Transverse colon (tissue), 4 donors: Measurements from ENCODE around the gene CBY2. TPM values are rescaled to one million over a fixed set of nuclear protein-coding genes. Genes with fewer than 3 reads are reported as not detected.

ENCODE experiments used
- DNase-seq: peaks from one replicate; pipeline ENCODE4 v3.0.0-alpha.2; 2019
- H3K27ac ChIP-seq, 4 donors: fragments of 200-600 bp; sonication (generic); 2 replicates each; pipeline ENCODE4 v1.5.1; 2016 to 2018; ENCODE audit warnings: inconsistent platforms in 4 of 4
- H3K27me3 ChIP-seq: fragments of 200-600 bp; sonication (generic); 2 replicates; pipeline ENCODE4 v1.5.1; 2017; ENCODE audit warnings: inconsistent platforms
- H3K36me3 ChIP-seq, 4 donors: fragments of 200-600 bp; sonication (generic); 2 replicates each; pipeline ENCODE4 v1.5.1; 2017 to 2019; ENCODE audit warnings: inconsistent platforms in 4 of 4
- H3K4me1 ChIP-seq, 4 donors: fragments of 200-600 bp; sonication (generic); 2 replicates each; pipeline ENCODE4 v1.5.1; 2017 to 2020; ENCODE audit warnings: inconsistent platforms in 4 of 4
- H3K4me3 ChIP-seq, 4 donors: fragments of 200-600 bp; sonication (generic); 1 replicate in 1 of 4; 2 replicates in 3 of 4; pipeline versions ENCODE4 v1.5.1 to v1.6.1; 2017 to 2019; ENCODE audit warnings: inconsistent platforms in 4 of 4
- H3K9me3 ChIP-seq, 2 donors: fragments of 200-600 bp; sonication (generic); 2 replicates each; pipeline ENCODE4 v1.5.1; 2017 to 2019; ENCODE audit warnings: inconsistent platforms in 2 of 2
- CTCF ChIP-seq, 5 experiments: fragments of 200-600 bp in 3 of 5; fragments of 450-650 bp in 2 of 5; sonication (generic) in 3 of 5; IDR thresholded peaks; 1 replicate in 2 of 5; 2 replicates in 3 of 5; pipeline ENCODE4 v1.5.1; 2016 to 2017; ENCODE audit warnings: antibody characterized with exemption in 5 of 5, inconsistent platforms in 3 of 5, mild to moderate bottlenecking in 2 of 5, moderate library complexity in 1 of 5
- EP300 ChIP-seq: sonication (generic); formaldehyde crosslinking; IDR thresholded peaks from one replicate; pipeline ENCODE4 v1.6.1; 2017; ENCODE audit warnings: antibody characterized with exemption, low read depth
- POLR2A ChIP-seq: fragments of 450-650 bp; IDR thresholded peaks from one replicate; pipeline ENCODE4 v1.6.1; 2016; ENCODE audit warnings: antibody characterized with exemption, mild to moderate bottlenecking, moderate library complexity
- POLR2AphosphoS5 ChIP-seq, 3 donors: sonication (generic); formaldehyde crosslinking; IDR thresholded peaks; one replicate each; pipeline ENCODE4 v1.6.1; 2016; ENCODE audit warnings: antibody characterized with exemption in 3 of 3
- WGBS, 2 donors: methylation state at CpG; one replicate each; pipeline ENCODE4 v1.1.5; 2018; ENCODE audit warnings: low coverage in 1 of 2; 5-methylcytosine and 5-hydroxymethylcytosine counted together
- in situ Hi-C, 4 donors: fragments of 200-750 bp; cut with MboI; loops; one replicate each; pipeline versions ENCODE4 v1.15.0 to v1.15.1; 2017; ENCODE audit warnings: low sequenced_read_pairs in 3 of 4, low pct_ligation_motif_present in 1 of 4, low pct_unique_long_range_greater_than_20kb in 1 of 4
- intact Hi-C: fragments of 100-400 bp; cut with DNase I; formaldehyde crosslinking; loops from one replicate; pipeline ENCODE4 v1.15.1; 2023; ENCODE audit warnings: low total_unique reads
- total RNA-seq, 4 donors: library from RNA; depleted of rRNA; stranded (reverse); fragments of >200 nt; gene quantifications; one replicate each; pipeline ENCODE4 v1.1.0, GENCODE V29; 2016

Gene CBY2
- total RNA-seq, 4 donors from 2014 or later: not detected

DNA sequence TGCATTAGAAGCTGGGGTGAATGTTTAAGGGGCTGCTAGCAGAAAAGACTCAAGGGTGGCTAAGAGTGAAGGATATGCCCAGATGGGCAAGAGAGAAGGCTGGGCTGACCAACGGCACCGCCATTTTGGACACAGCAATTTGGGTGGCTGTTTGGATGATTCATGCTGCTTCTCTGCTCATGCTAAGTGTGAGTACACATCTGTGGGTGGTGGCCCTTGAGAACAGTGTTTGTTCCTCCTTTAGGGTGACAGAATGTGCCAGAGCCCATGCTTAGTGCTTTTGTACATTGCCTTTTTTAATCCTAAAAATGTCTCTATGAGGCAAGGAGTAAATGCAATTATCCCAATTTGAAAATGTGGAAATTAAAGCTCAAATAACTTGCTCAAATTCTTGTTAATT is 9.8 kb downstream of the CBY2 start:
- no peaks in the 10 kb centered on the region for H3K4me1 ChIP-seq
- no peak overlapping the region for H3K27ac ChIP-seq
- H3K36me3 ChIP-seq: no peaks in the 10 kb centered on the region
- in situ Hi-C loops (no loop called here), intact Hi-C loops (no loop called here)
- no peak for TF ChIP-seq POLR2A
- TF ChIP-seq POLR2AphosphoS5 (IDR thresholded peaks at IDR 0.05): no peak
- no peak for TF ChIP-seq CTCF (IDR thresholded peaks at IDR 0.05)
- TF ChIP-seq EP300: no peak
- H3K27me3 ChIP-seq: no peaks in the 10 kb centered on the region
- no peak for DNase-seq
- no peaks in the 10 kb centered on the region for H3K9me3 ChIP-seq
- 86 to 88% methylated on average over 2 of the region's 2 CpGs for WGBS, 2 donors
- no peak overlapping the region for H3K4me3 ChIP-seq

DNA sequence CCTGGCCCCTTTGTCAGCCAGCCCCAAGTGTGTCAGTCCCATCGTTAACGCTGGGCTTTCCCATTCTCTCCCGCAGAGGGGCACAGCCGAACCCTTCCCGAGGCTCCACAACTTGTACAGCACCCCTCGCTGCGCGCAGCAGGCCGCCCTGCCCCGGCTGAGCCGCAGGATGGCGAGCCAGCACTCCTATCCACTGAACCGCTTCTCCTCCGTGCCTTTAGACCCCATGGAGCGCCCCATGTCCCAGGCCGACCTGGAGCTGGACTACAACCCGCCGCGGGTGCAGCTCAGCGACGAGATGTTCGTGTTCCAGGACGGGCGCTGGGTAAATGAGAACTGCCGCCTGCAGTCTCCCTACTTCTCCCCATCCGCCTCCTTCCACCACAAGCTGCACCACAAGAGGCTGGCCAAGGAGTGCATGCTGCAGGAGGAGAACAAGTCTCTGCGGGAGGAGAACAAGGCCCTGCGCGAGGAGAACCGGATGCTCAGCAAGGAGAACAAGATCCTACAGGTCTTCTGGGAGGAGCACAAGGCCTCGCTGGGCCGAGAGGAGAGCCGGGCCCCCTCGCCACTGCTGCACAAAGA is 11.1 kb downstream of the CBY2 start:
- no peak overlapping the region for H3K27ac ChIP-seq
- H3K4me3 ChIP-seq: no peak overlapping the region
- no peaks in the 10 kb centered on the region for H3K4me1 ChIP-seq
- 96 to 100% methylated on average over 1 to 34 of the region's 34 CpGs for WGBS, 2 donors
- TF ChIP-seq CTCF (IDR thresholded peaks at IDR 0.05): no peak
- TF ChIP-seq POLR2AphosphoS5 (IDR thresholded peaks at IDR 0.05): no peak
- TF ChIP-seq EP300: no peak
- no peak for TF ChIP-seq POLR2A
- intact Hi-C loops: no loop called here
- H3K27me3 ChIP-seq: no peaks in the 10 kb centered on the region
- in situ Hi-C loops: no loop called here
- H3K36me3 ChIP-seq: no peaks in the 10 kb centered on the region
- no peaks in the 10 kb centered on the region for H3K9me3 ChIP-seq
- DNase-seq: no peak

GRCh38 chr13:45713721-45714120 is 11.6 kb downstream of the CBY2 start:
- no peaks in the 10 kb centered on the region for H3K9me3 ChIP-seq
- no peak for DNase-seq
- in situ Hi-C loops (no loop called here), intact Hi-C loops (no loop called here)
- no peaks in the 10 kb centered on the region for H3K27me3 ChIP-seq
- 92% methylated on average over 15 of the region's 28 CpGs; no CpG with 5 or more reads in 1 of the 2 donors for WGBS, 2 donors
- TF ChIP-seq POLR2AphosphoS5 (IDR thresholded peaks at IDR 0.05): no peak
- H3K4me3 ChIP-seq: no peak overlapping the region
- no peak overlapping the region for H3K27ac ChIP-seq
- no peaks in the 10 kb centered on the region for H3K36me3 ChIP-seq
- no peaks in the 10 kb centered on the region for H3K4me1 ChIP-seq

GRCh38 chr13:45714170-45714569 is 12.1 kb downstream of the CBY2 start:
- Histone ChIP-seq H3K36me3 (no peaks in the 10 kb centered on the region), H3K27ac (no peak overlapping the region), H3K4me1 (no peaks in the 10 kb centered on the region), H3K4me3 (no peak overlapping the region), H3K27me3 (no peaks in the 10 kb centered on the region), H3K9me3 (no peaks in the 10 kb centered on the region)
- in situ Hi-C loops (no loop called here), intact Hi-C loops (no loop called here)
- DNase-seq: no peak
- TF ChIP-seq EP300: no peak
- TF ChIP-seq POLR2A: no peak
- no peak for TF ChIP-seq CTCF (IDR thresholded peaks at IDR 0.05)
- no peak for TF ChIP-seq POLR2AphosphoS5 (IDR thresholded peaks at IDR 0.05)
- WGBS, 2 donors: 95 to 98% methylated on average over 9 to 18 of the region's 18 CpGs

- Histone ChIP-seq H3K27me3 (no peaks in the 10 kb centered on the region), H3K9me3 (no peaks in the 10 kb centered on the region), H3K4me1 (no peaks in the 10 kb centered on the region), H3K27ac (no peak overlapping the region), H3K4me3 (no peak overlapping the region), H3K36me3 (no peaks in the 10 kb centered on the region)
- no peak for DNase-seq
- intact Hi-C loops: no loop called here
- in situ Hi-C loops: no loop called here
- TF ChIP-seq EP300: no peak
- TF ChIP-seq POLR2A: no peak
- no peak for TF ChIP-seq CTCF (IDR thresholded peaks at IDR 0.05)
- TF ChIP-seq POLR2AphosphoS5 (IDR thresholded peaks at IDR 0.05): no peak
- WGBS, 2 donors: 67 to 79% methylated on average over 1 to 3 of the region's 3 CpGs
Measured at GRCh38 chr13:45715351-45715750, 13.2 kb downstream of the CBY2 start.
